Osteocyte (in vitro differentiated cells): ENCODE data around the gene OPRL1. TPM values are rescaled to one million over a fixed set of nuclear protein-coding genes. Genes with fewer than 3 reads are reported as not detected.

Experiments
- DNase-seq: peaks from one replicate; pipeline ENCODE4 v3.0.0; 2021; ENCODE audit warnings: mixed read lengths; ENCODE audit not compliant: unreplicated experiment; ENCODE audit errors: extremely low spot score
- H3K27ac Mint-ChIP-seq: one replicate; pipeline ENCODE4 v1.8.0; 2021; ENCODE audit warnings: mild to moderate bottlenecking, mixed read lengths; ENCODE audit not compliant: unreplicated experiment
- H3K27me3 Mint-ChIP-seq: one replicate; pipeline ENCODE4 v1.8.0; 2021; ENCODE audit warnings: mixed read lengths; ENCODE audit not compliant: unreplicated experiment
- H3K36me3 Mint-ChIP-seq: one replicate; pipeline ENCODE4 v1.8.0; 2021; ENCODE audit warnings: mixed read lengths; ENCODE audit not compliant: unreplicated experiment
- H3K4me1 Mint-ChIP-seq: one replicate; pipeline ENCODE4 v1.8.0; 2021; ENCODE audit warnings: mixed read lengths; ENCODE audit not compliant: unreplicated experiment
- H3K4me3 Mint-ChIP-seq: one replicate; pipeline ENCODE4 v1.8.0; 2021; ENCODE audit warnings: mild to moderate bottlenecking, moderate library complexity, mixed read lengths; ENCODE audit not compliant: unreplicated experiment
- H3K9me3 Mint-ChIP-seq: one replicate; pipeline ENCODE4 v1.8.0; 2021; ENCODE audit warnings: mixed read lengths; ENCODE audit not compliant: unreplicated experiment
- total RNA-seq: library from RNA; stranded (reverse); gene quantifications from 2 replicates; pipeline ENCODE4 v1.2.1, GENCODE V29; 2021
- TF ChIP-seq, protein P1 (sequence below): fragments of 200-600 bp; sonication (generic); IDR thresholded peaks from 2 replicates; pipeline ENCODE4 v1.5.0; 2021; ENCODE audit warnings: antibody characterized with exemption, mild to moderate bottlenecking, moderate library complexity

Gene OPRL1
- total RNA-seq, 1 donor from 2014 or later: 2.1 TPM

DNA sequence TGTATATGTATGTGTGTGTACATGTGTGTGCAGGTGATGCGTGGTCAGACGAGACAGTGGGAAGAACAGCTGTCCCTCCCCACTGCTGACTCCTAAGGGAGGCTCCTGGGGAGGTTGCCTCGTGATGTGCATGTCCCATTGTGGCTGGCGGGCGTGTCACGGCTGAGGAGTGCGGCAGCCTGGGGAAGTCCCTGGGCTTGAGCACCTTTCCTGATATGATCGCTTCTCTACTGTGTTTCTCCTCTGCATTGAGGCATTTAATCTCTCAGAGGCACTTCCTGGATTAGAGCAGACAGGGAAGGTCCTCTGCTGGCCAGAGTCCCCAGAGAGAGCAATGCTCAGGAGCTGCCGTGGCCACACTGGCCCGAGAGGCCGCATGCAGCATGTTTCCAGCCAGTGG, 16.0 kb downstream of the OPRL1 start:
- no peaks in the 10 kb centered on the region for H3K4me1 Mint-ChIP-seq

DNA sequence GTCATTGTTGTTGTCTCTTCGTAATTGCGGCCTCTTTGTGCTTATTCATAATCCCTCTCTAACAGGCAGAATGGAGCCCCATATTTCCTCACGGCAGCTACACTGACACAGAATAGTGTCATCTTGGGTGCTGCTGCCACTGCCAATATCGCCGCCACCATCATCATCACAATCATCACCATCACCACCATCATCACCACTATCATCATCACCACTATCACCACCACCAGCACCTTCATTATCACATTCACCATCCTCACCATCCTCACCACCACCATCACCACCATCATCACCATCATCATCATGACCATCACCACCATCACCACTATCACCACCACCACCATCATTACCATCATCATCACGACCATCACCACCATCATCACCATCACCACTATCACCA, 16.7 kb downstream of the OPRL1 start:
- Mint-ChIP-seq H3K27ac (no peak overlapping the region), H3K4me1 (peaks cover 2% of the 10 kb centered on the region), H3K36me3 (no peaks in the 10 kb centered on the region), H3K27me3 (peaks cover 13% of the 10 kb centered on the region), H3K4me3 (no peak overlapping the region), H3K9me3 (no peaks in the 10 kb centered on the region)
- DNase-seq: no peak
- TF ChIP-seq, protein P1, sequence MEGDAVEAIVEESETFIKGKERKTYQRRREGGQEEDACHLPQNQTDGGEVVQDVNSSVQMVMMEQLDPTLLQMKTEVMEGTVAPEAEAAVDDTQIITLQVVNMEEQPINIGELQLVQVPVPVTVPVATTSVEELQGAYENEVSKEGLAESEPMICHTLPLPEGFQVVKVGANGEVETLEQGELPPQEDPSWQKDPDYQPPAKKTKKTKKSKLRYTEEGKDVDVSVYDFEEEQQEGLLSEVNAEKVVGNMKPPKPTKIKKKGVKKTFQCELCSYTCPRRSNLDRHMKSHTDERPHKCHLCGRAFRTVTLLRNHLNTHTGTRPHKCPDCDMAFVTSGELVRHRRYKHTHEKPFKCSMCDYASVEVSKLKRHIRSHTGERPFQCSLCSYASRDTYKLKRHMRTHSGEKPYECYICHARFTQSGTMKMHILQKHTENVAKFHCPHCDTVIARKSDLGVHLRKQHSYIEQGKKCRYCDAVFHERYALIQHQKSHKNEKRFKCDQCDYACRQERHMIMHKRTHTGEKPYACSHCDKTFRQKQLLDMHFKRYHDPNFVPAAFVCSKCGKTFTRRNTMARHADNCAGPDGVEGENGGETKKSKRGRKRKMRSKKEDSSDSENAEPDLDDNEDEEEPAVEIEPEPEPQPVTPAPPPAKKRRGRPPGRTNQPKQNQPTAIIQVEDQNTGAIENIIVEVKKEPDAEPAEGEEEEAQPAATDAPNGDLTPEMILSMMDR: no peak

More for the DNA sequence above, 16.0 kb downstream of the OPRL1 start:
- TF ChIP-seq, protein P1: no peak
- Mint-ChIP-seq H3K4me3 (no peak overlapping the region), H3K9me3 (no peaks in the 10 kb centered on the region), H3K27me3 (peaks cover 7% of the 10 kb centered on the region), H3K36me3 (no peaks in the 10 kb centered on the region), H3K27ac (no peak overlapping the region)
- no peak for DNase-seq

DNA sequence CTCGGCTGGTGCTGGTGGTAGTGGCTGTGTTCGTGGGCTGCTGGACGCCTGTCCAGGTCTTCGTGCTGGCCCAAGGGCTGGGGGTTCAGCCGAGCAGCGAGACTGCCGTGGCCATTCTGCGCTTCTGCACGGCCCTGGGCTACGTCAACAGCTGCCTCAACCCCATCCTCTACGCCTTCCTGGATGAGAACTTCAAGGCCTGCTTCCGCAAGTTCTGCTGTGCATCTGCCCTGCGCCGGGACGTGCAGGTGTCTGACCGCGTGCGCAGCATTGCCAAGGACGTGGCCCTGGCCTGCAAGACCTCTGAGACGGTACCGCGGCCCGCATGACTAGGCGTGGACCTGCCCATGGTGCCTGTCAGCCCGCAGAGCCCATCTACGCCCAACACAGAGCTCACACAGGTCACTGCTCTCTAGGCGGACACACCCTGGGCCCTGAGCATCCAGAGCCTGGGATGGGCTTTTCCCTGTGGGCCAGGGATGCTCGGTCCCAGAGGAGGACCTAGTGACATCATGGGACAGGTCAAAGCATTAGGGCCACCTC, 18.7 kb downstream of the OPRL1 start:
- no peaks in the 10 kb centered on the region for H3K9me3 Mint-ChIP-seq
- no peak for DNase-seq
- H3K4me1 Mint-ChIP-seq: peaks cover 4% of the 10 kb centered on the region
- H3K27me3 Mint-ChIP-seq: peaks cover 23% of the 10 kb centered on the region
- H3K27ac Mint-ChIP-seq: no peak overlapping the region
- TF ChIP-seq, protein P1: no peak
- H3K36me3 Mint-ChIP-seq: no peaks in the 10 kb centered on the region
- H3K4me3 Mint-ChIP-seq: no peak overlapping the region

DNA sequence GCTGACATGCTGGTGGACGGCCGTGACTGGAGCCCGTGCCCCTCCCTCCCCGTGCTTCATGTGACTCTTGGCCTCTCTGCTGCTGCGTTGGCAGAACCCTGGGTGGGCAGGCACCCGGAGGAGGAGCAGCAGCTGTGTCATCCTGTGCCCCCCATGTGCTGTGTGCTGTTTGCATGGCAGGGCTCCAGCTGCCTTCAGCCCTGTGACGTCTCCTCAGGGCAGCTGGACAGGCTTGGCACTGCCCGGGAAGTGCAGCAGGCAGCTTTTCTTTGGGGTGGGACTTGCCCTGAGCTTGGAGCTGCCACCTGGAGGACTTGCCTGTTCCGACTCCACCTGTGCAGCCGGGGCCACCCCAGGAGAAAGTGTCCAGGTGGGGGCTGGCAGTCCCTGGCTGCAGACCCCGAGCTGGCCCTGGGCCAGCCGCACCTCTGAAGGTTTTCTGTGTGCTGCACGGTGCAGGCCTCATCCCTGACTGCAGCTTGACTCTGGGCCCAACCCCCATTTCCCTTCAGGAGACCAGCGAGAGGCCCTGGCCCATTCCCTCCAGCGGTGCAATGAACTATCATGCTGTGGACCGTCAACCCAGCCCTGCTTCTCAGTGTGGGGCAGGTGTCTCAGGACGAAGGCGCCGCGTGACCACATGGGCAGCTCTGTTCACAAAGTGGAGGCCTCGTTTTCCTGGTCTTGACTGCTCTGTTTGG, 19.4 kb downstream of the OPRL1 start:
- no peak overlapping the region for H3K27ac Mint-ChIP-seq
- H3K36me3 Mint-ChIP-seq: no peaks in the 10 kb centered on the region
- no peak for DNase-seq
- no peak overlapping the region for H3K4me3 Mint-ChIP-seq
- TF ChIP-seq, protein P1: no peak
- H3K9me3 Mint-ChIP-seq: no peaks in the 10 kb centered on the region
- H3K4me1 Mint-ChIP-seq: peaks cover 4% of the 10 kb centered on the region
- H3K27me3 Mint-ChIP-seq: peaks cover 29% of the 10 kb centered on the region

DNA sequence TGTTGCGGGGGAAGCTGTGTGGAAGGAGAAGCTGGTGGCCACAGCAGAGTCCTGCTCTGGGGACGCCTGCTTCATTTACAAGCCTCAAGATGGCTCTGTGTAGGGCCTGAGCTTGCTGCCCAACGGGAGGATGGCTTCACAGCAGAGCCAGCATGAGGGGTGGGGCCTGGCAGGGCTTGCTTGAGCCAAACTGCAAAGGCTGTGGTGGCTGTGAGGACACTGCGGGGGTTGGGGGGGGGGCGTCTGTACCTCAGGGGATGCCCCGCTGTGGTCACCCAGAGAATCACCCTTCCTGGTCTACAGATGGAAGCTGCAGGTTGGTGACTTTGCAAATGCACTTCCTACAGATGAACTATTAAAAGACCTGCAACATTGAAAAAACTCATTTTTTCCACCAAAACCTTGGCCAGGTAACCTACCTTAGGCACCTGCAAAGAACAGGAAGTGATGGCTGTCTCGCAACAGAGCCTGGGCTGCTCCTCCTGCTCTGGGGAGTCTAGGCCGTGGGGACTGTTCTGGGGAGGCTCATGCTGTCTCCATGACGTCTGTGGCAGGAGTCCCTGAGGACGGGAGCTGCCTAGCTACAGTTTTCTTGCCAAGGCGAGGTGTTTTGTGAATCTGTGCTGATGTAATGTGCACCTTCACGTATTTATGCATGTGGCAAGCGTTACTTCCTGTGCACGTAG, 20.1 kb downstream of the OPRL1 start:
- H3K4me1 Mint-ChIP-seq: peaks cover 4% of the 10 kb centered on the region
- no peak for DNase-seq

More for the DNA sequence above, 20.1 kb downstream of the OPRL1 start:
- H3K27ac Mint-ChIP-seq: no peak overlapping the region
- H3K27me3 Mint-ChIP-seq: peaks cover 29% of the 10 kb centered on the region
- no peak overlapping the region for H3K4me3 Mint-ChIP-seq
- TF ChIP-seq, protein P1: no peak
- H3K36me3 Mint-ChIP-seq: no peaks in the 10 kb centered on the region
- no peaks in the 10 kb centered on the region for H3K9me3 Mint-ChIP-seq
